LNCaP clone FGC (cell line): ENCODE data around the gene LIPC.

ENCODE experiments used
- DNase-seq: peaks from one replicate; pipeline ENCODE4 v3.0.0-alpha.2; 2011; ENCODE audit warnings: low read depth
- H3K4me3 ChIP-seq: 2 replicates; pipeline ENCODE4 v1.5.1; 2011; ENCODE audit warnings: mild to moderate bottlenecking, low read depth, low read length, control low read depth
- TF ChIP-seq, protein P1 (sequence below): IDR thresholded peaks from 2 replicates; pipeline ENCODE4 v1.5.1; 2012; ENCODE audit warnings: mild to moderate bottlenecking; ENCODE audit not compliant: control insufficient read depth, insufficient read depth; ENCODE audit errors: extremely low read depth

LIPC gene

DNA sequence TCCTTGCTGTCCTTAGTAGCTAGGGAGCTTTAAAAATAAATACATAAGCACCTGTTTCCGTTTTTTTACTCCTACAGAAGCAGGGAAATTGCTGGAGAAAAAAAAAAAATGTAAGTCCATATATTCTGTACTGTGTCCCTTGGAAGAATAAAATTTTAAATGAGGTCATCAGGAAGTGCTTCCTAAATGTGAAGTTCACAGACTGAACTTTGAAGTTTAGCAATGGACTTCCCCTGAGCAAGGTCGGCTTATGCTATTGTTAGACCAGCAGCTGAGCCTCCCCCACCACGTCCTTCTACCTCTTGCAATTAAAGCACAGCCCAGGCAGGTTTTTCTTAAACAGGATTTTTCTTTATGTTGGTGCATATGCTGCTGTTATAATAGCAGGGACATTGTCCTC lies 26.3 kb downstream of the LIPC start:
- TF ChIP-seq, protein P1, sequence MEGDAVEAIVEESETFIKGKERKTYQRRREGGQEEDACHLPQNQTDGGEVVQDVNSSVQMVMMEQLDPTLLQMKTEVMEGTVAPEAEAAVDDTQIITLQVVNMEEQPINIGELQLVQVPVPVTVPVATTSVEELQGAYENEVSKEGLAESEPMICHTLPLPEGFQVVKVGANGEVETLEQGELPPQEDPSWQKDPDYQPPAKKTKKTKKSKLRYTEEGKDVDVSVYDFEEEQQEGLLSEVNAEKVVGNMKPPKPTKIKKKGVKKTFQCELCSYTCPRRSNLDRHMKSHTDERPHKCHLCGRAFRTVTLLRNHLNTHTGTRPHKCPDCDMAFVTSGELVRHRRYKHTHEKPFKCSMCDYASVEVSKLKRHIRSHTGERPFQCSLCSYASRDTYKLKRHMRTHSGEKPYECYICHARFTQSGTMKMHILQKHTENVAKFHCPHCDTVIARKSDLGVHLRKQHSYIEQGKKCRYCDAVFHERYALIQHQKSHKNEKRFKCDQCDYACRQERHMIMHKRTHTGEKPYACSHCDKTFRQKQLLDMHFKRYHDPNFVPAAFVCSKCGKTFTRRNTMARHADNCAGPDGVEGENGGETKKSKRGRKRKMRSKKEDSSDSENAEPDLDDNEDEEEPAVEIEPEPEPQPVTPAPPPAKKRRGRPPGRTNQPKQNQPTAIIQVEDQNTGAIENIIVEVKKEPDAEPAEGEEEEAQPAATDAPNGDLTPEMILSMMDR = no peak
- no peak overlapping the region for H3K4me3 ChIP-seq
- no peak for DNase-seq

DNA sequence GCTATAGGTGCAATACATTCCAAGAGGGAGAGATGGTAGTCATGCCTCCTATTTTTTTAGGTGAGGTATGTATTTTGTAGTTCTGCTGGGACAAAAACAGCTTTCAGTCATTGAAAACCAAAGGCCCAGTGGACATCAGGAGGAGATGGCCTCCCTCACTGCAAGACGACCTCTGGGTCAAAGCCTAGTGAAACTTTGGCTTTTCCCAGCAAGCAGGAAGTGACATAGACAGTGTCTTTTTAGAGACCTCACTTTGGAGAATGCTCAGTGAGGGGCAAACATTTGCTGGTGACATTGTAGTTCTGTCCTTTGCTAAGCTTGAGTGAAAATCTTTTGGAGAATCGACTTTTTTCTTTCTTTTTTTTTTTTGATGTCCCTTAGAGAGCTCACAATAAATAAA lies 27.3 kb downstream of the LIPC start:
- TF ChIP-seq, protein P1 = no peak
- DNase-seq = no peak

DNA sequence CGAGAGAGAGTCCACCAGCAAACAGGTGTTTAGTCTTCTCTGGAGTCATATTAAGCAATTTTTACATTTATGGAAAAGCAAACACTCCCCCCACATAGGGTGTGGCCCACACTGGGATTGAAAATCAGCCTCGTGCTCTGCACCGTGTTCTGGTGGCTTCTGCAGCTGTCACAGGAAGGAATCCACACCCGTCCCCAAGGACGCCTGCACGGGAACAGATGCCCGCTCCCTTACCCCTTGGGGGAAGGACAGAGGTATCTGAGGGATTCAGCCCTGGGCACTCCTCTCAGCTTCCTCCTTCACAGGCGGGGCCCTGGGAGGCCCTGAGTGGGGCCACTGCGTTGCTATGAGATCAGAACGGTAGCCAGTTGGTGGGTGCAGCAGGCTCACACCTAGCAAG lies 27.8 kb downstream of the LIPC start:
- H3K4me3 ChIP-seq = no peak overlapping the region
- TF ChIP-seq, protein P1 = no peak
- DNase-seq = no peak

More for the DNA sequence above, 27.3 kb downstream of the LIPC start:
- H3K4me3 ChIP-seq = no peak overlapping the region

DNA sequence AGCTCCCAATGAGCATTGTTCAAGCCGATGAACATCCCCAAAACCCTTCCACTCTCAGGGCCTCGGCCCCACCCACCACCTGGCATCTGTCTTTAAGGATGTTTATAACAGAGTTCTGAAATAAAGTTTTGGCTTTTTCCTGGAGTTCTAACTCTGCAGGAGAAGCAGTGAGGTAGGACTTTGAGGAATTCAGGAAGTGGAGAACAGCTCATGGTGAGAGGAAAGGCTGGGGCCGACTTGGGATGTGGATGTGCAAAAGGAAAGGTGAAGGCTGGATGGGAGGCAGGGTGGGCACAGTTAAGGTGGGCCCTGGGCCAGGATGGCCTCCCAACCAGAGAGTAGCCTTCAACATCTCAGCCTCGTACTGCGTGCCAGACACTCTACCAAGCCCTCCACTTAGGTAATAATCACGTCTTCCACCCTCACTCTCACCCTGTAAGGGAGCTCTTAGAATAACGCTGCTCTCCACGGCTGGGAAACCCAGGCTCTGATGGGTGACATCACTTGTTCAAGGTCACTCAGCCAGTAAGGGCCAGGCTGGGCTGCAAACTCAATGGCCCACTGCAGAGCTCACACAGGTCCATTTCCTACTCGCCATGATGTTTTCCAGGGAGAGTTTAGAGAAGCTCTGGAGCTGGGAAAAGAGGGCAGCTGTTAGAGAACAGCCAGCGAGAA lies 28.5 kb downstream of the LIPC start:
- TF ChIP-seq, protein P1 = no peak
- no peak overlapping the region for H3K4me3 ChIP-seq
- no peak for DNase-seq

DNA sequence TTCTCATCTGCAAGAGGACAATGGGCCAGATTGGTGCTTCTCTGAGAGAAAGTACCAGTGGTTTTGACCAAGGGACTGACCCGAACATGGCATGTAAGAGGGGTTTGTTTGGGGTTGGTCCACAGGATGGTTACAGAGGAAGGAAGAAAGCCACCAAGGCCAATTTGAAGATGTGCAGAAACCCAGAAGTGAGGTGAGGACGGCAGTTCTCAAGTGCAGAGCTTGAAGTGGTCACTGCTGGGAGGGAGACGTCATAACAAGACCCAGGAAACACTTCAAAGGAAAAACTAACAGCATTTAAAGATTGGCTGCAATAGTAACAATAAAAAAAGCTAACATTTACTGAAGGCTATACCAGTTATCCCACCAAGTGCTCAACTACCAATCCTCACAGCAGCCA lies 29.1 kb downstream of the LIPC start:
- DNase-seq = no peak
- no peak overlapping the region for H3K4me3 ChIP-seq
- TF ChIP-seq, protein P1 = no peak

DNA sequence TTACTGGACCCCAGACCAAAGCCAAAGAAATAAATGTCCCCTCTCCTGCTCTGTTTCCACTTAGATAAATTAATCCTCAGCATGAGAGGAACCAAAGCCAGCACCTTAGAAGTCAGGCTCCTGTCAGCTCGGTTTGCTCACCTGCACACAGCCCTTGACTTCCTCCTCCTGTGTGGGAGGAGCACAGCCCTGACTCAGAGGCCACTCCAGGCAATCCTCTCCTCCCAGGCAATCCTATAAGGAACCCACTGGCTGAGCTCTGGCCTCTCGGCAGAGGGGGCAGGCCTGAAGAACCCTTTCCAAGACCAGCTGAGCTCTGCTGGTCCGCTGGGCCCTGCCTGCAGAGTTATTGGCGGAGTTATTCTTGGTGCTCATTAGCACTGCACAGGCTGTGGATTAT lies 30.8 kb downstream of the LIPC start:
- TF ChIP-seq, protein P1 = no peak
- DNase-seq = peak; percentile 10
- no peak overlapping the region for H3K4me3 ChIP-seq
